HT1080 (cell line): ENCODE data around the gene LAMP1. TPM values are rescaled to one million over a fixed set of nuclear protein-coding genes. Genes with fewer than 3 reads are reported as not detected.
A peak's percentile ranks its signal among the peaks of the same experiment; 100 is the strongest.
"Not testable (repeated sequence)": the region's sequence is repeated elsewhere in the genome, so short reads cannot be mapped to it uniquely, and the experiment has no call there.

Experiments used
- DNase-seq: peaks from one replicate; pipeline ENCODE4 v3.0.0-alpha.2; 2015; ENCODE audit warnings: low read depth
- polyA plus RNA-seq, 2 experiments: library from polyadenylated mRNA; depleted of rRNA; stranded (reverse); fragments of >200 nt; gene quantifications; 2 replicates each; pipeline ENCODE4 v1.2.3, GENCODE V29; 2015
- total RNA-seq: library from RNA; depleted of rRNA; stranded (reverse); fragments of >200 nt; shearing (Covaris generic); gene quantifications from 2 replicates; pipeline ENCODE4 v1.2.3, GENCODE V29; 2014; rRNA removed

LAMP1 gene
- total RNA-seq, result 175 and 178 TPM in 2 replicates
- 188 and 189 TPM in 2 replicates for polyA plus RNA-seq (2015; cell fraction: cytosol; rRNA removed)
- polyA plus RNA-seq (2015; cell fraction: nucleus; rRNA removed), result 325 and 373 TPM in 2 replicates

GRCh38 chr13:113296823-113297369, at the start of gene LAMP1:
Gene LAMP1, plus strand, starts transcription at chr13:113297239. Its CDS starts 196 bp downstream, at chr13:113297435.
- DNase-seq, result peak; percentile 96

GRCh38 chr13:113252516-113253095, 44.4 kb upstream of the LAMP1 start:
- no peak for DNase-seq

GRCh38 chr13:113257908-113258307, 39.1 kb upstream of the LAMP1 start:
- DNase-seq, result not testable (repeated sequence)

GRCh38 chr13:113258321-113259054, 38.6 kb upstream of the LAMP1 start:
- no peak for DNase-seq

GRCh38 chr13:113260996-113261395, 36.0 kb upstream of the LAMP1 start:
- DNase-seq, result no peak

- DNase-seq, result not testable (repeated sequence)
These were observed 34.0 kb upstream of the LAMP1 start for GRCh38 chr13:113263016-113263415.

- no peak for DNase-seq
These were observed 29.2 kb upstream of the LAMP1 start for GRCh38 chr13:113267642-113268405.

GRCh38 chr13:113272031-113272430, 25.0 kb upstream of the LAMP1 start:
- DNase-seq, result no peak

- DNase-seq, result no peak
These were observed 24.3 kb upstream of the LAMP1 start for GRCh38 chr13:113272701-113273181.

- no peak for DNase-seq
These were observed 23.7 kb upstream of the LAMP1 start for GRCh38 chr13:113273321-113273720.

GRCh38 chr13:113273851-113274590, 23.0 kb upstream of the LAMP1 start:
- no peak for DNase-seq

GRCh38 chr13:113274721-113275120, 22.3 kb upstream of the LAMP1 start:
- no peak for DNase-seq

GRCh38 chr13:113275387-113275786, 21.7 kb upstream of the LAMP1 start:
- DNase-seq, result peak; percentile 73

- no peak for DNase-seq
These were observed 16.9 kb upstream of the LAMP1 start for GRCh38 chr13:113280126-113280525.

GRCh38 chr13:113283904-113284303, 13.1 kb upstream of the LAMP1 start:
- DNase-seq, result no peak

- peak; percentile 23 for DNase-seq
These were observed 8.2 kb upstream of the LAMP1 start for GRCh38 chr13:113288880-113289279.

- no peak for DNase-seq
These were observed 5.9 kb upstream of the LAMP1 start for GRCh38 chr13:113291129-113291528.

- DNase-seq, result peak; percentile 28
These were observed 4.8 kb upstream of the LAMP1 start for GRCh38 chr13:113292021-113292862.

GRCh38 chr13:113293686-113294085, 3.4 kb upstream of the LAMP1 start:
- DNase-seq, result no peak

- DNase-seq, result no peak
These were observed 1.3 kb upstream of the LAMP1 start for GRCh38 chr13:113295776-113296175.
